Superior temporal gyrus (tissue), 1 donor: Measurements from ENCODE around the gene KRTAP20-1.

Experiments
- DNase-seq: peaks from one replicate; pipeline ENCODE4 v3.0.0-alpha.2; 2016; ENCODE audit errors: extremely low spot score

Gene KRTAP20-1

GRCh38 chr21:30646904-30647414, 30.7 kb downstream of the KRTAP20-1 start:
- no peak for DNase-seq

GRCh38 chr21:30652891-30653290, 36.7 kb downstream of the KRTAP20-1 start:
- DNase-seq: no peak
